ENCODE measurements around the gene CYREN. TPM values are rescaled to one million over a fixed set of nuclear protein-coding genes. Genes with fewer than 3 reads are reported as not detected.

The CYREN gene
- total and polyA plus RNA-seq, 2 of the 13 experiments (the other 11 are each of a cell fraction or from before 2014, with no cell fraction given) = 20.7 to 60.7 TPM

GRCh38 chr7:135210888-135211178 is 40.3 kb upstream of the CYREN start (continued):
- no peak for TF ChIP-seq DDIT3 (CRISPR knock-in tag; IDR thresholded peaks at IDR 0.05)
- TF ChIP-seq RXRA (CRISPR knock-in tag; IDR thresholded peaks at IDR 0.05) = 0 out of 2 replicates have a peak, but pooled peaks have one; percentile 10
- no peak for TF ChIP-seq GATAD1 (CRISPR knock-in tag; IDR thresholded peaks at IDR 0.05)
- 0 out of 2 replicates have a peak, but pooled peaks have one; percentile 13 for TF ChIP-seq ZMYM4 (CRISPR knock-in tag; IDR thresholded peaks at IDR 0.05)
- TF ChIP-seq ARNTL (CRISPR knock-in tag; IDR thresholded peaks at IDR 0.05) = 0 out of 2 replicates have a peak, but pooled peaks have one; percentile 18
- peak; percentile 44; the same call in 1 of the 2 replicates for TF ChIP-seq ZNF770 (CRISPR knock-in tag; IDR thresholded peaks at IDR 0.05)
- TF ChIP-seq PAXIP1 (CRISPR knock-in tag; conservative IDR thresholded peaks at IDR 0.05) = 0 out of 2 replicates have a peak, but pooled peaks have one; percentile 15
- no peak for TF ChIP-seq KAT8 (CRISPR knock-in tag; IDR thresholded peaks at IDR 0.05)
